Keratinocyte (primary cell): ENCODE results near the gene PRSS48.

Source experiments
- EZH2 ChIP-seq: IDR thresholded peaks from one replicate; pipeline ENCODE4 v1.6.1; 2012; ENCODE audit warnings: inconsistent platforms, mild to moderate bottlenecking, low read length, moderate library complexity
- TF ChIP-seq, protein P1 (sequence below), 3 experiments: IDR thresholded peaks in 1 of 3; conservative IDR thresholded peaks in 1 of 3; optimal IDR thresholded peaks in 1 of 3; 2 replicates in 2 of 3; 3 replicates in 1 of 3; pipeline versions ENCODE3 to v1.5.1; 2011; ENCODE audit warnings: low read length in 3 of 3, mild to moderate bottlenecking in 3 of 3, moderate library complexity in 2 of 3, control low read depth in 1 of 3, inconsistent platforms in 1 of 3; ENCODE audit not compliant: insufficient read depth in 2 of 3; ENCODE audit errors: extremely low read depth in 1 of 3

DNA sequence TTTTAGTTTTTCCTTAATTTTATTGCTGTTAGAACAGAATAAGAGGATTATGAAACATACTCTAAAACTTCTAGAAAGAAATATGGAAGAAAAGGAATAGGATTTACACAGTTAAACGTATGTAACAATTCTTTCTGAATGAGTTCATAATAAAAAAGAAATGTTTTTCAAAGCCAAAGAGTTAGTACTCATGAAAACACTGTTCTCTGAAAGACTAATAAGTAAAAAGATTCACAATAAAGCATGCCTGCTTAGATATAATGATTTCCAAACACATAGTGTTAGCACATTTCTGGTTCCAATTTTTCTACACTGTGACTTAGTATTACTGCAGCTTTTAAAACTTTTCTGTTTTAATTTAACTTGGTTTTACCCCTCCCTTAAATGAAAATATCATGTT, 49.8 kb upstream of the PRSS48 start:
- TF ChIP-seq, protein P1, sequence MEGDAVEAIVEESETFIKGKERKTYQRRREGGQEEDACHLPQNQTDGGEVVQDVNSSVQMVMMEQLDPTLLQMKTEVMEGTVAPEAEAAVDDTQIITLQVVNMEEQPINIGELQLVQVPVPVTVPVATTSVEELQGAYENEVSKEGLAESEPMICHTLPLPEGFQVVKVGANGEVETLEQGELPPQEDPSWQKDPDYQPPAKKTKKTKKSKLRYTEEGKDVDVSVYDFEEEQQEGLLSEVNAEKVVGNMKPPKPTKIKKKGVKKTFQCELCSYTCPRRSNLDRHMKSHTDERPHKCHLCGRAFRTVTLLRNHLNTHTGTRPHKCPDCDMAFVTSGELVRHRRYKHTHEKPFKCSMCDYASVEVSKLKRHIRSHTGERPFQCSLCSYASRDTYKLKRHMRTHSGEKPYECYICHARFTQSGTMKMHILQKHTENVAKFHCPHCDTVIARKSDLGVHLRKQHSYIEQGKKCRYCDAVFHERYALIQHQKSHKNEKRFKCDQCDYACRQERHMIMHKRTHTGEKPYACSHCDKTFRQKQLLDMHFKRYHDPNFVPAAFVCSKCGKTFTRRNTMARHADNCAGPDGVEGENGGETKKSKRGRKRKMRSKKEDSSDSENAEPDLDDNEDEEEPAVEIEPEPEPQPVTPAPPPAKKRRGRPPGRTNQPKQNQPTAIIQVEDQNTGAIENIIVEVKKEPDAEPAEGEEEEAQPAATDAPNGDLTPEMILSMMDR (optimal IDR thresholded peaks at IDR 0.05 in 1 of 3, IDR thresholded peaks at IDR 0.05 in 1 of 3, conservative IDR thresholded peaks at IDR 0.05 in 1 of 3; ENCODE audit: extremely low read depth in 1 of 3, insufficient read depth in 2 of 3, low read length in 3 of 3) = no peak
- TF ChIP-seq EZH2 = no peak
